ENCODE data around the gene FRRS1L. TPM values are rescaled to one million over a fixed set of nuclear protein-coding genes. Genes with fewer than 3 reads are reported as not detected.

FRRS1L gene
- polyA plus RNA-seq = 1 to 10 TPM in 1 of 4 donors, under 1 TPM in 2, not detected in 1; under 0.01 to 9.6 (median 0.85) TPM
- long read RNA-seq, donor 1 = 0 reads
- long read RNA-seq, donor 2 = 0 reads
- long read RNA-seq, donor 3 = 0 reads
- long read RNA-seq, donor 4 = 0 reads
- long read RNA-seq, donor 5 = 0 reads
- long read RNA-seq, donor 6 = 0 reads
- long read RNA-seq, donor 7 = 0 reads
- long read RNA-seq, donor 8, full-length matches to known transcripts = 1 of 1 reads
- long read RNA-seq, donor 8, partial matches to known transcripts = 0 of 1 reads
- long read RNA-seq, donor 8, other reads (novel, unspliced or antisense) = 0 of 1 reads
- long read RNA-seq, donor 9 = 0 reads
- long read RNA-seq, donor 10, full-length matches to known transcripts = 2 of 2 reads
- long read RNA-seq, donor 10, partial matches to known transcripts = 0 of 2 reads
- long read RNA-seq, donor 10, other reads (novel, unspliced or antisense) = 0 of 2 reads

DNA sequence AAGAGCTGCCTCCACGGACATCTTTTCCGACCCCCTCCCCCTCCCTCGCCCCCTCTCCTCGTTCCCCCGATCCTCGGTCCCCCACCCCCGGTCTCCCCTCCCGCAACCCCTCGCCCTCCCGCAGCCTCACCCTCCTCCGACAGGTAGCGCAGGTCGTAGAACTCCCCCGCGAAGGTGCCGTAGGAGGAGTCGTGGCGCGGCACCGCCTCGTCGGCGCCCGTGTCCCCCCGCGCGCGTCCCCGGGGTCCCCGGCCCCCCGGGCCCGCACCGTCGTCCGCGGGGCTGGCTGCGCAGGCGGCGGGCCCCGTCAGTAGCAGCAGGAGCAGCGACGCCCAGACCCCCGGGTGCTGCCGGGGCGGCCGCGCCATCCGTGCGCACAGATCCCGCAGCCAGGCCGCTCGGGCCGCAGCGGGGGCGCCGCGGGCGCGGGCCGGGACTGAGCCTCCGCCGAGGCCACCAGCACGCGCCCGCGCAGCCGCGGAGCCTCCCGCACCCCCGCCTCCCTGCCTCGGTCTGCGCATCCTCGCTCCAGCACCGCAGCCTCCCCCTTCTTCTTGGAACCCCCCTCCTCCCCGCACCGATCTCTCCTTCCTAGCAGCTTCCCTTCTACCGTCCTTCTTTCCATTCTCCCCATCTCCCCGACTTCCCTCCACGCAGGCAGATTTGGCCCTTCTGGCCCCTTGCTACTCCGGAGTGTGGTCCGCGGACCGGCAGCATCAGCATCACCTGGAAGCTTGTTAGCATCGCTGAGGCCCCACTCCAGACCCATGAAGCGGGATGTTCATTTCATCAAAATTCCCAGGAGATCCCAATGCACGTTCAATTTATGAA is at the start of gene FRRS1L:
Gene FRRS1L (minus strand): TSS at position 479 of the 831 bp plus-strand sequence. CDS start 111 bp downstream, at position 368.
- peaks cover 0 to 17% (median 0%) of the 10 kb centered on the region in 3 donors for H3K4me1 ChIP-seq (ENCODE audit: control insufficient read depth in 3 of 3, insufficient read depth in 2 of 3, low read depth in 1 of 3, low read length in 2 of 3)
- DNase-seq = peak in 1 of 2 donors; percentile 36
- peaks cover 4 to 26% (median 19%) of the 10 kb centered on the region in 3 donors for H3K27me3 ChIP-seq (ENCODE audit: control insufficient read depth in 3 of 3, insufficient read depth in 3 of 3, low read length in 3 of 3)
- FAIRE-seq = no peak
- no peak within 1 kb of the TSS for H3K27ac ChIP-seq (ENCODE audit: low read depth in 1 of 3, low read length in 2 of 3)
- WGBS, 3 donors = 7 to 13% (median 12%) methylated on average over 44 to 85 of the region's 86 CpGs
- H3K9me3 ChIP-seq (ENCODE audit: control insufficient read depth in 2 of 2, insufficient read depth in 1 of 2, low read depth in 1 of 2, low read length in 1 of 2) = no peaks in the 10 kb centered on the region
- no peaks in the 10 kb centered on the region for H3K36me3 ChIP-seq (ENCODE audit: control insufficient read depth in 3 of 3, insufficient read depth in 2 of 3, low read depth in 1 of 3, low read length in 3 of 3)
- H3K4me3 ChIP-seq (ENCODE audit: low read depth in 1 of 3, low read length in 3 of 3) = peak within 1 kb of the TSS in 2 of 3 donors; percentile 35 to 37

DNA sequence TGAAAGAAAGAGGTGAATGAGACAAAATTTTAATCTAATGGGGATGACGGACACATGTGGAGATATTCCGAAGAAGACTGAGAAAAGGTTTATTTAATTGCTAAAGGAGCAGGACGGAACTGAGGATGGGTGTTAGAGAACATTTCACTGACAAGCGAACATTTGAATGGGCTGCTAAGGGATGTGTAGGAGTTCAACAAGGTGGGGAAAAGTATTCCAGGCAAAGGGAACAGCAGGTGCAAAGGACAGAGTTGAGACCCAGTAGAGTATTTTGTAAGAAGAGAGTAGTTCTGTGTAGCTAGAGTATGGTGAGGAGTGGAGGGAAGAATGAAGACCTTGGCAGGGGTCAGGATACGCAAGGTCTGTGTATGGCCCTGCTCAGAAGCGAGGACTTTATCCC is 47.4 kb upstream of the FRRS1L start:
- Histone ChIP-seq H3K4me1 (ENCODE audit: control insufficient read depth in 3 of 3, insufficient read depth in 2 of 3, low read depth in 1 of 3, low read length in 2 of 3) (no peaks in the 10 kb centered on the region), H3K27me3 (ENCODE audit: control insufficient read depth in 3 of 3, insufficient read depth in 3 of 3, low read length in 3 of 3) (peaks cover 0 to 2% (median 0%) of the 10 kb centered on the region in 3 donors), H3K9me3 (ENCODE audit: control insufficient read depth in 2 of 2, insufficient read depth in 1 of 2, low read depth in 1 of 2, low read length in 1 of 2) (no peaks in the 10 kb centered on the region), H3K27ac (ENCODE audit: low read depth in 1 of 3, low read length in 2 of 3) (no peak overlapping the region), H3K36me3 (ENCODE audit: control insufficient read depth in 3 of 3, insufficient read depth in 2 of 3, low read depth in 1 of 3, low read length in 3 of 3) (no peaks in the 10 kb centered on the region), H3K4me3 (ENCODE audit: low read depth in 1 of 3, low read length in 3 of 3) (no peak overlapping the region)
- 91 to 93% (median 93%) methylated on average over 6 of the region's 6 CpGs for WGBS, 3 donors
- FAIRE-seq = no peak
- DNase-seq = no peak

DNA sequence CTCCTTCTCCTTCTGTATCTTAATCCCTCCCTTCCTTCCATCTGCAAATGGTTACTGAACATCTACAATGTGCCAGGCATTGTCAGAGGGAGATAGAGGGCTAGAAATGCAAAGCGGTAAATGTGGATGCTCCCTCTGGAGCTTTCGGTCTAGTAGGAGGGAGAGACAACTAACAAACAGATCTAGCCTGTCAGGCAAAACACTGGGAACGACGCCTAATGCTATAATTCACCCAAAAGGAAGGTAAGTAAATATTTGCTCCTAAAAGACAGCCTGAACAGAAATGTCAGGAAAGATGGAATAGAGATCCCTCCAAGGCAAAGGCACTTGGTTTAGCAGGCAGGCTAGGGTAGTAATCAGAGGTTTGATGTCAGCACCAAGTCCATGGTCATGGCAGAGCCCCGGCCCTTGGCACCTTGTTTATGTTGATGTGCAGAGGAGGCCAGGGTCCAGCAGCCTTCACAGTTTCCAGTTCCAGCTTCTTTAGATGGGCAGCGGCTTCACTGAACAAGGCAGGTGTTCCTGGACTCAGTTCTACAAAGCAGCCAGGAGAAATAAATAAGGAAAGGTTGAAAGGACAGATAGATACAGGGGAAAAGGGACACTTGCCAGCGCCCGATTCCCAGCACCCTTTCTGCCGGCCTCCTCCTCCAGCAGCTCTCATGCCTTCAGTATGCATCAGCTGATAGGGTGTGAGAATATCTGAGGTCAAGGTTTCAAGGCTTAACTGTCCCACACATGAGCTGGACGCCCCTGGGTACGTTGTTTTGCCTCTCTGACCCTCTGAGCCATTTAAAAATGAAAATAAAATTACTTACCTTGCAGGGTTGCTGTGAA is 46.5 kb upstream of the FRRS1L start:
- Histone ChIP-seq H3K4me1 (ENCODE audit: control insufficient read depth in 3 of 3, insufficient read depth in 2 of 3, low read depth in 1 of 3, low read length in 2 of 3) (no peaks in the 10 kb centered on the region), H3K27ac (ENCODE audit: low read depth in 1 of 3, low read length in 2 of 3) (no peak overlapping the region), H3K27me3 (ENCODE audit: control insufficient read depth in 3 of 3, insufficient read depth in 3 of 3, low read length in 3 of 3) (peaks cover 0 to 2% (median 0%) of the 10 kb centered on the region in 3 donors), H3K36me3 (ENCODE audit: control insufficient read depth in 3 of 3, insufficient read depth in 2 of 3, low read depth in 1 of 3, low read length in 3 of 3) (no peaks in the 10 kb centered on the region), H3K4me3 (ENCODE audit: low read depth in 1 of 3, low read length in 3 of 3) (no peak overlapping the region), H3K9me3 (ENCODE audit: control insufficient read depth in 2 of 2, insufficient read depth in 1 of 2, low read depth in 1 of 2, low read length in 1 of 2) (no peaks in the 10 kb centered on the region)
- FAIRE-seq = no peak
- WGBS, 3 donors = 53 to 70% (median 64%) methylated on average over 11 of the region's 11 CpGs
- no peak for DNase-seq

- 69 to 76% (median 69%) methylated on average over 4 of the region's 4 CpGs for WGBS, 3 donors
- H3K9me3 ChIP-seq (ENCODE audit: control insufficient read depth in 2 of 2, insufficient read depth in 1 of 2, low read depth in 1 of 2, low read length in 1 of 2) = no peaks in the 10 kb centered on the region
- H3K36me3 ChIP-seq (ENCODE audit: control insufficient read depth in 3 of 3, insufficient read depth in 2 of 3, low read depth in 1 of 3, low read length in 3 of 3) = no peaks in the 10 kb centered on the region
- H3K27me3 ChIP-seq (ENCODE audit: control insufficient read depth in 3 of 3, insufficient read depth in 3 of 3, low read length in 3 of 3) = peaks cover 0 to 2% (median 1%) of the 10 kb centered on the region in 3 donors
- FAIRE-seq (no peak), DNase-seq (no peak)
- H3K4me1 ChIP-seq (ENCODE audit: control insufficient read depth in 3 of 3, insufficient read depth in 2 of 3, low read depth in 1 of 3, low read length in 2 of 3) = no peaks in the 10 kb centered on the region
- H3K4me3 ChIP-seq (ENCODE audit: low read depth in 1 of 3, low read length in 3 of 3) = no peak overlapping the region
- H3K27ac ChIP-seq (ENCODE audit: low read depth in 1 of 3, low read length in 2 of 3) = no peak overlapping the region
These were observed 45.7 kb upstream of the FRRS1L start for GRCh38 chr9:109212768-109213167.

DNA sequence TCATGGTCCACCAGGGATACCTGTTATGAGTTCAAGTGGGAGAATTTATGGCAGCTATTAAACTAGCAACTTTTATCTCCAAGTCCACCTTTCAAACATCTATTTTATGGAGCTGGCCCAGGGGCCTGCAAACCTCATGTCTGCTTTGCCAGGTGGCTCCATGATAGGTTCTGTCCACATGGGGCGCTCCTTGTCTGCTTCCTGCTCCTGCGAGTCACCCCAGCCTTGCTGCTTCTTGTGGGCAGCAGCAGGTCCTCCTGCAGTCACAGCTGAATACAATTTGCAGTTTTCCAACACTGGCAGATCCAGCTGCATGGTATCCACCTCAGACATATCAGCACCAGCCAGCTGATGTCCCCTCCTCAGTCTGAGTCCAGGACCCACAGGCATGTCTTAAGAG is 39.6 kb upstream of the FRRS1L start:
- 67 to 83% (median 77%) methylated on average over 2 of the region's 2 CpGs for WGBS, 3 donors
- Histone ChIP-seq H3K4me1 (ENCODE audit: control insufficient read depth in 3 of 3, insufficient read depth in 2 of 3, low read depth in 1 of 3, low read length in 2 of 3) (no peaks in the 10 kb centered on the region), H3K36me3 (ENCODE audit: control insufficient read depth in 3 of 3, insufficient read depth in 2 of 3, low read depth in 1 of 3, low read length in 3 of 3) (no peaks in the 10 kb centered on the region), H3K27me3 (ENCODE audit: control insufficient read depth in 3 of 3, insufficient read depth in 3 of 3, low read length in 3 of 3) (peaks cover 0 to 5% (median 0%) of the 10 kb centered on the region in 3 donors), H3K9me3 (ENCODE audit: control insufficient read depth in 2 of 2, insufficient read depth in 1 of 2, low read depth in 1 of 2, low read length in 1 of 2) (peaks cover 0 to 5% of the 10 kb centered on the region in 2 donors), H3K27ac (ENCODE audit: low read depth in 1 of 3, low read length in 2 of 3) (no peak overlapping the region), H3K4me3 (ENCODE audit: low read depth in 1 of 3, low read length in 3 of 3) (no peak overlapping the region)
- DNase-seq (peak in 1 of 2 donors; percentile 20), FAIRE-seq (no peak)

DNA sequence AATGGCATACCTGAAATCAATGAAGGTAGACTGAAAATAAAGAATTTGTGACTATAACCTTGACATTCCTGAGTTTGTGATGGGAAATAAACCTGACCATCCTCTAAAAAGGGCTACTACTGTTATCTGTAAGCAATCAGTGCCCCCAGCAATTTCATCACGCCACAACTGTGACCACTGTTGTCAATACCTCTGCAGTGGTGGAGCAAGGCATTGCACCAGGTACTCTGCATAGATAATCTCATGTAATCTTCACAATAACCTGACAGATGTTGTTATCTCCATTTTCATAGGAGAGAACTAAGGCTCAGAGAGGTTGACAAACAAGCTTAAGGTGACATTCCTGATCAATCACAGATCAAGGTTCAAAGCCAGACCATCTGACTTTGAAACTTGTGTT is 38.5 kb upstream of the FRRS1L start:
- H3K27ac ChIP-seq (ENCODE audit: low read depth in 1 of 3, low read length in 2 of 3) = no peak overlapping the region
- no peaks in the 10 kb centered on the region for H3K4me1 ChIP-seq (ENCODE audit: control insufficient read depth in 3 of 3, insufficient read depth in 2 of 3, low read depth in 1 of 3, low read length in 2 of 3)
- 62 to 76% (median 74%) methylated on average over 1 of the region's 1 CpG for WGBS, 3 donors
- H3K9me3 ChIP-seq (ENCODE audit: control insufficient read depth in 2 of 2, insufficient read depth in 1 of 2, low read depth in 1 of 2, low read length in 1 of 2) = peaks cover 0 to 5% of the 10 kb centered on the region in 2 donors
- no peaks in the 10 kb centered on the region for H3K36me3 ChIP-seq (ENCODE audit: control insufficient read depth in 3 of 3, insufficient read depth in 2 of 3, low read depth in 1 of 3, low read length in 3 of 3)
- H3K4me3 ChIP-seq (ENCODE audit: low read depth in 1 of 3, low read length in 3 of 3) = no peak overlapping the region
- FAIRE-seq (no peak), DNase-seq (no peak)
- peaks cover 0 to 5% (median 0%) of the 10 kb centered on the region in 3 donors for H3K27me3 ChIP-seq (ENCODE audit: control insufficient read depth in 3 of 3, insufficient read depth in 3 of 3, low read length in 3 of 3)

DNA sequence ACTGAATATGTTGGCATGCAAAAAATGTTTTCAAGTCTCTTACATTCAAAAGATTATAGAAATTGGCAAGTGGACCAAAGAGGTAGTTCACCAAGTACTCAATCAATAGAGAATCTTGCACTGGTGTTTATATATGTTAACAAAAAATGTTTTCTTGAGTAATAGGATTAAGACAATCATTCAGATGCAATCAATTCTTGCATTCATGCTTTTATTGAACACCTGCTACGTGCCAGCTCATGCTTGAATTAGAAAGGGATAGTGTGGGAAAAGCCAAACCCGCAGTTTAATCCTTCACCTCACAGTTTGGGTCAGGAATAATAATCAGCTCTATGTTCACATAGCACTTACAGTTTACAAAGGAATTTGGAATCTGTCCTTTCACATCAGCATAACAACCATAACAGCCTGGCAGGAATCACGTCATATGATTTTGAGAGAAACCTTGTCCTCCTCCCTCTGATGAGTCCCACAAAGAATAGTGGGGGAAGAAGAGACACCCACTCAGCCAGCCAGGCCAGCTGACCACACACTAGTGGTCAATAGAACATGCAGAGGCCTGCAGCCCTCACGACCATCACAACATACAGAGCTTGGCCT is 36.8 kb upstream of the FRRS1L start:
- DNase-seq (no peak), FAIRE-seq (no peak)
- Histone ChIP-seq H3K4me1 (ENCODE audit: control insufficient read depth in 3 of 3, insufficient read depth in 2 of 3, low read depth in 1 of 3, low read length in 2 of 3) (no peaks in the 10 kb centered on the region), H3K36me3 (ENCODE audit: control insufficient read depth in 3 of 3, insufficient read depth in 2 of 3, low read depth in 1 of 3, low read length in 3 of 3) (no peaks in the 10 kb centered on the region), H3K27ac (ENCODE audit: low read depth in 1 of 3, low read length in 2 of 3) (no peak overlapping the region), H3K27me3 (ENCODE audit: control insufficient read depth in 3 of 3, insufficient read depth in 3 of 3, low read length in 3 of 3) (peaks cover 0 to 8% (median 0%) of the 10 kb centered on the region in 3 donors), H3K4me3 (ENCODE audit: low read depth in 1 of 3, low read length in 3 of 3) (no peak overlapping the region), H3K9me3 (ENCODE audit: control insufficient read depth in 2 of 2, insufficient read depth in 1 of 2, low read depth in 1 of 2, low read length in 1 of 2) (peaks cover 0 to 5% of the 10 kb centered on the region in 2 donors)
- 72 to 78% (median 77%) methylated on average over 4 of the region's 4 CpGs for WGBS, 3 donors

Data from small intestine (tissue), 16 donors.